Adrenal gland (tissue), 12 donors: ENCODE measurements around the gene SYNDIG1. TPM values are rescaled to one million over a fixed set of nuclear protein-coding genes. Genes with fewer than 3 reads are reported as not detected.

Experiments used
- DNase-seq, 7 donors: peaks; one replicate each; pipeline ENCODE4 v3.0.0-alpha.2; 2019 to 2020
- H3K27ac ChIP-seq, 5 donors: fragments of 200-600 bp; sonication (generic) in 4 of 5; 1 replicate in 3 of 5; 2 replicates in 2 of 5; pipeline versions ENCODE4 v1.5.1 to v1.8.0; 2016 to 2020; ENCODE audit warnings: mild to moderate bottlenecking in 1 of 5
- H3K27me3 ChIP-seq: fragments of 200-600 bp; 2 replicates; pipeline ENCODE4 v1.8.0; 2021
- H3K36me3 ChIP-seq, 2 donors: fragments of 200-600 bp; replicated peaks in 1 of 2; 1 replicate in 1 of 2; 2 replicates in 1 of 2; pipeline versions ENCODE4 v1.5.1 to v1.8.0; 2018 to 2022
- H3K4me1 ChIP-seq, 2 donors: fragments of 200-600 bp; replicated peaks in 1 of 2; 1 replicate in 1 of 2; 2 replicates in 1 of 2; pipeline versions ENCODE4 v1.5.1 to v1.8.0; 2018 to 2021
- H3K4me3 ChIP-seq, 4 donors: fragments of 200-600 bp; sonication (generic) in 3 of 4; one replicate each; pipeline ENCODE4 v1.5.1; 2016 to 2018
- H3K9me3 ChIP-seq, 3 donors: fragments of 200-600 bp; sonication (generic) in 1 of 3; replicated peaks in 1 of 3; 1 replicate in 2 of 3; 2 replicates in 1 of 3; pipeline versions ENCODE4 v1.5.1 to v1.8.0; 2016 to 2021
- POLR2A ChIP-seq, 2 donors: fragments of 450-650 bp; IDR thresholded peaks; one replicate each; pipeline ENCODE4 v1.6.1; 2017; ENCODE audit warnings: antibody characterized with exemption in 2 of 2, mild to moderate bottlenecking in 2 of 2, moderate library complexity in 1 of 2
- WGBS, 4 donors: extraction: QIAGEN DNeasy Blood & Tissue Kit in 2 of 4; methylation state at CpG; one replicate each; pipeline versions ENCODE4 v1.1.5 to v1.1.7; 2013 to 2017; 5-methylcytosine and 5-hydroxymethylcytosine counted together
- intact Hi-C, 2 donors: fragments of 100-400 bp; cut with DNase I; formaldehyde crosslinking; loops; one replicate each; pipeline versions ENCODE4 v1.14.1 to v1.15.0; 2022 to 2023
- polyA plus RNA-seq, 3 donors: library from polyadenylated mRNA; stranded (reverse); fragments of 200-250 nt in 2 of 3; fragments of 350-450 nt in 1 of 3; fragmentation: Illumina TruSeq in 1 of 3; extraction: RNeasy Lipid Tissue Mini Kit (QIAGEN cat#74804) in 1 of 3; gene quantifications; one replicate each; pipeline ENCODE4 v1.2.3, GENCODE V29; 2013 to 2014
- total RNA-seq, 9 donors: library from RNA; depleted of rRNA in 4 of 9; stranded (reverse); fragments of >200 nt in 4 of 9; fragments of 120-200 nt in 1 of 9; fragmentation: NEBNext Ultra II Directional in 1 of 9; extraction: Animal tissue kit (Norgen Biotek cat#: 25700) in 1 of 9; gene quantifications; one replicate each; pipeline versions ENCODE4 v1.1.0 to v1.2.4, GENCODE V29; 2013 to 2023
- TF ChIP-seq, protein P1 (sequence below), 6 experiments: fragments of 450-650 bp in 4 of 6; fragments of 200-600 bp in 2 of 6; sonication (generic) in 1 of 6; IDR thresholded peaks; 1 replicate in 5 of 6; 2 replicates in 1 of 6; pipeline versions ENCODE4 v1.5.1 to v1.8.0; 2016 to 2021; ENCODE audit warnings: antibody characterized with exemption in 6 of 6, mild to moderate bottlenecking in 2 of 6, moderate library complexity in 1 of 6
- donor health status: healthy with polysubstance abuse.
- donor health status: Bipolar disorder and iron deficiency.
- donor health status: DM: yes; HTN: yes; CAD: no.
- donor health status: DM: no; HTN: no; CAD: no.
- donor health status: DM: no; HTN: no; CAD: no.
- donor health status: DM: yes; HTN: yes; CAD: no.

The SYNDIG1 gene
- total and polyA plus RNA-seq, 12 donors: 0.26 to 3.6 (median 0.76) TPM

DNA sequence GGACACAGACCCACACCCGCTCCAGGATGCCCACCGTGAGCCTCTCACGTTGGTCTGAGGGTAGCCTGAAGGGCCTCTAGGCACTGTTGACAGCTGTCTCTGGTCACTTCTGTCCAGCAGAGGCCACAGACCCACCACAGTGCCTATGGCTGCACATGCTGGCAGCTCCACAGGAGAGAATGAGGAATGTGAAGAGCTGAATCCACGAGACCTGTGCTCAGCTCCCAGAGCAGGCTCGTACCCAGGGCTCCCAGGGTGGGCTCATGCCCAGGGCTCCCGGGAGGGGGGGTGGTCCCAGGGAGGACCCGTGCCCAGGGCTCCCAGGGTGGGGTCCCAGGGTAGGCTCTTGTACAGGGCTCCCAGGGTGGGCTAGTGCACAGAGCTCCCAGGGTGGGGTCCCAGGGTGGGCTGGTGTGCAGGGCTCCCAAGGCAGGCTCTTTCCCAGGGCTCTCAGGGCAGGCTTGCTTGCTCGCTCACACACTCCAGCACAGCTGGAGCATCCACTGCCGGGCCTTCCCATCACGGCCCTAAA lies 201.0 kb downstream of the SYNDIG1 start:
- DNase-seq: no peak
- TF ChIP-seq POLR2A (IDR thresholded peaks at IDR 0.05): no peak
- Histone ChIP-seq H3K4me3 (no peak overlapping the region), H3K4me1 (no peaks in the 10 kb centered on the region), H3K27ac (no peak overlapping the region), H3K27me3 (no peaks in the 10 kb centered on the region), H3K9me3 (no peaks in the 10 kb centered on the region), H3K36me3 (no peaks in the 10 kb centered on the region)
- WGBS, 4 donors: 69 to 83% (median 81%) methylated on average over 5 to 10 of the region's 10 CpGs
- intact Hi-C loops: no loop called here

DNA sequence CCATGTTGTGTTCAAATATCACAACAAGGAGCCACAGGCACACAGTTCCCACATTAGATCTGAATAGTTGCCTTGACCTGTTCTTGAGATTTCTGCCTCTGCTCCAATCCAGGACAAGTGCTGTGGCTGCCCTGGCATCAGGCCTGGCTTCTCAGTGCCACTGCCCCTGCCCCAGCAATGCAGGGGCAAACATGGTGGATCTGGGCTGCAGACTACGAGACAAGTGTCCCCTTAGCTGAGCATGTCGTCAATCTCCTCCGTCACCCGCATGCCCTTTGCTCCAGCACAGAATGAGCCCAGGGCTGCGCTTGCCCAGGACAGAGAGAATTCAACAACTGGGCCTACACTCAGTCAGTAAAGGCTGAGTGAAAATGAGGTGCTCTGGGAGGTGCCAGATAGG lies 201.6 kb downstream of the SYNDIG1 start:
- Histone ChIP-seq H3K27me3 (no peaks in the 10 kb centered on the region), H3K4me1 (no peaks in the 10 kb centered on the region), H3K27ac (no peak overlapping the region), H3K9me3 (no peaks in the 10 kb centered on the region), H3K4me3 (no peak overlapping the region), H3K36me3 (no peaks in the 10 kb centered on the region)
- TF ChIP-seq, protein P1, sequence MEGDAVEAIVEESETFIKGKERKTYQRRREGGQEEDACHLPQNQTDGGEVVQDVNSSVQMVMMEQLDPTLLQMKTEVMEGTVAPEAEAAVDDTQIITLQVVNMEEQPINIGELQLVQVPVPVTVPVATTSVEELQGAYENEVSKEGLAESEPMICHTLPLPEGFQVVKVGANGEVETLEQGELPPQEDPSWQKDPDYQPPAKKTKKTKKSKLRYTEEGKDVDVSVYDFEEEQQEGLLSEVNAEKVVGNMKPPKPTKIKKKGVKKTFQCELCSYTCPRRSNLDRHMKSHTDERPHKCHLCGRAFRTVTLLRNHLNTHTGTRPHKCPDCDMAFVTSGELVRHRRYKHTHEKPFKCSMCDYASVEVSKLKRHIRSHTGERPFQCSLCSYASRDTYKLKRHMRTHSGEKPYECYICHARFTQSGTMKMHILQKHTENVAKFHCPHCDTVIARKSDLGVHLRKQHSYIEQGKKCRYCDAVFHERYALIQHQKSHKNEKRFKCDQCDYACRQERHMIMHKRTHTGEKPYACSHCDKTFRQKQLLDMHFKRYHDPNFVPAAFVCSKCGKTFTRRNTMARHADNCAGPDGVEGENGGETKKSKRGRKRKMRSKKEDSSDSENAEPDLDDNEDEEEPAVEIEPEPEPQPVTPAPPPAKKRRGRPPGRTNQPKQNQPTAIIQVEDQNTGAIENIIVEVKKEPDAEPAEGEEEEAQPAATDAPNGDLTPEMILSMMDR (IDR thresholded peaks at IDR 0.05): no peak
- TF ChIP-seq POLR2A (IDR thresholded peaks at IDR 0.05): no peak
- DNase-seq: no peak
- 91 to 97% (median 93%) methylated on average over 5 of the region's 5 CpGs for WGBS, 4 donors
- intact Hi-C loops: no loop called here

DNA sequence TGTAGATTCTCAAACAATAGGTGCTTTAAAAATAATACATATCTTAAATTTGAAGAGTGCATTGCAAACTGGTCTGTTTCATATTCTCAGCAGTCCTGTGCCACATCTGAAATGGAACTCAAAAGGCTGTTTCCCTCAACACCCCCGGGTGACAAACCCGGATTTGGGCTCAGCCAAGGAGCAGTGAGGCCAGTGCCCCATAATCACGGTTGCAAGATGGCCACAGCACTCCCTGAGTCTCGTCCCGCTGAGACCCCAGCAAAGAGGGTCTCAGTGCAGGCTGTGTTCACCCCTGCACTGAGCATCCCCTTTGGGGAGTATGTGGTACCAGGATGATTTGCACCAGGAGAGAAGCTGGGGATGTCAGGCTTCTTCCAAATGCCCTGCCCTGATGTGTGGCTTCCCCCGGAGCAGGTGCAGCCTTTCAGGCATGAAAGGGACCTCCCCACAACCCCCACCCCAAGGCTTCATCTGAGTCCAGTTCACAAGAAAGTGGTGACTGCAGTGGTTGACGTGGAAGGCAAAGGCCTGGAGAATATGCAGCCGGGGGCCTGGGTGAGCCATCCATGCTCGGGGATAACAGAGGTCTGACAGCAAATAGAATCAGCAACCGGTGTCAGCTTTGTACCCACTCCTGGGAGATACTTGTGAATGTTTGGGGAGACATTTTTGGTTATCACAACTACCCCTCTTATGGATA lies 202.9 kb downstream of the SYNDIG1 start:
- TF ChIP-seq, protein P1 (IDR thresholded peaks at IDR 0.05): no peak
- no peak for TF ChIP-seq POLR2A (IDR thresholded peaks at IDR 0.05)
- H3K9me3 ChIP-seq: no peaks in the 10 kb centered on the region
- no peaks in the 10 kb centered on the region for H3K36me3 ChIP-seq
- H3K4me3 ChIP-seq: no peak overlapping the region
- 82 to 88% (median 87%) methylated on average over 10 of the region's 10 CpGs for WGBS, 4 donors
- H3K27ac ChIP-seq: no peak overlapping the region
- H3K4me1 ChIP-seq: no peaks in the 10 kb centered on the region
- DNase-seq: no peak
- no peaks in the 10 kb centered on the region for H3K27me3 ChIP-seq
- intact Hi-C loops: no loop called here

DNA sequence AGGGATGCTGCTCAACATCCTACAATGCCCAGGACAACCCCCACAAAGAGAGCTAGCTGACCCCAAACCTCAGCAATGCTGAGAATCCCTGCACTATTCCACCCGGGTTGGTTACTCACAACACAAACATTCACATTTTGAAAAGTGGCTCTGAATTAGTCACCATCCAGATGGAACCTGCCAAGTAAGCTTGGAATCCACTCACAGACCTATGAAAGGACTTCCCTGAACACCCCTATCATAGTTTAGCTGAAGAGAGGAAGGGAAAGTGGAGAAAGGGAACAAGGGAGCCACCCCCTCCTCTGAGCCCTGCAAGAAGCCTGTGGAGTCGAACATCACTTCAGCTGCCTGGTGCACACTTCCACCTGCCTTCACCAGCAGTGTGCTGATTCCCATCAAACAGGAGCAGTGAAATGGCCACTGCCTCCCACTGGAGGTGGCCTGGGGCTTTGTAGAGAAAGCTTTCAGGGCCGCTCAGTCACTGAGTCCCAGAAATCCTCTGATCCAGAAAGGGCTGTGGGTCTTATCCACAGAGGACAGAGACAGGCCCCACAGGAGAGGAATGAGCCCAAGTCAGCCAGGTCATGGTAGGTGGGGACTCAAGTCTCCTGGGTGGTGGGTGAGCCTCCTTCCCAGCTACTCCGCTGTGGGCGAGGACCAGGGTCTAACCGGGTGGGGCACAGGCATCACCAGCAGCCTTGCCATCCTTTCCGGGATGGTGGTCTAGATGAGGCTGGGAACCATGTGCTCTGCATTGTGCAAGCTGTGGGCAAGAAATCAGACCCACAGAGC lies 203.7 kb downstream of the SYNDIG1 start:
- Histone ChIP-seq H3K4me1 (no peaks in the 10 kb centered on the region), H3K9me3 (no peaks in the 10 kb centered on the region), H3K27ac (no peak overlapping the region), H3K4me3 (no peak overlapping the region), H3K27me3 (no peaks in the 10 kb centered on the region), H3K36me3 (no peaks in the 10 kb centered on the region)
- intact Hi-C loops: no loop called here
- WGBS, 4 donors: 68 to 83% (median 78%) methylated on average over 6 to 7 of the region's 7 CpGs
- TF ChIP-seq POLR2A (IDR thresholded peaks at IDR 0.05): no peak
- TF ChIP-seq, protein P1 (IDR thresholded peaks at IDR 0.05): no peak
- DNase-seq: no peak
